SU-DHL-6 (cell line): ENCODE measurements around the gene IFIT2.

Experiments
- H2AFZ ChIP-seq: fragments of 200-600 bp; sonication (generic); 2 replicates; pipeline ENCODE4 v1.6.1; 2014; ENCODE audit warnings: low read depth, mild to moderate bottlenecking, moderate library complexity, mixed read lengths, antibody characterized with exemption, low read length; ENCODE audit not compliant: severe bottlenecking
- H3F3A ChIP-seq: fragments of 200-600 bp; shearing (Covaris generic); 2 replicates; pipeline ENCODE4 v1.6.0; 2016; ENCODE audit warnings: antibody characterized with exemption, mild to moderate bottlenecking; ENCODE audit not compliant: insufficient read depth
- H3K27ac ChIP-seq: fragments of 200-600 bp; sonication (generic); 2 replicates; pipeline ENCODE4 v1.5.1; 2016; ENCODE audit warnings: low read depth, mild to moderate bottlenecking, low read length, moderate library complexity, mixed read lengths
- H3K27me3 ChIP-seq: fragments of 200-600 bp; sonication (generic), shearing (Covaris generic); 2 replicates; pipeline ENCODE4 v1.6.0; 2014; ENCODE audit warnings: mild to moderate bottlenecking, low read length
- H3K36me3 ChIP-seq: fragments of 200-600 bp; sonication (generic); 2 replicates; pipeline ENCODE4 v1.6.1; 2014; ENCODE audit warnings: mild to moderate bottlenecking, low read length, mixed read lengths
- H3K4me2 ChIP-seq: fragments of 300-600, 200-600 bp; shearing (Covaris generic), sonication (generic); 2 replicates; pipeline ENCODE4 v1.6.0; 2014; ENCODE audit warnings: low read length, low read depth, mild to moderate bottlenecking; ENCODE audit not compliant: poor library complexity, severe bottlenecking
- H3K4me3 ChIP-seq: fragments of 200-600 bp; sonication (generic); 2 replicates; pipeline ENCODE4 v1.5.1; 2014; ENCODE audit warnings: antibody characterized with exemption, low read length, mild to moderate bottlenecking, mixed read lengths; ENCODE audit not compliant: insufficient read depth, poor library complexity, severe bottlenecking
- H3K79me2 ChIP-seq: fragments of 200-600 bp; sonication (generic); 2 replicates; pipeline ENCODE4 v1.6.1; 2014; ENCODE audit warnings: mild to moderate bottlenecking, low read length, moderate library complexity; ENCODE audit not compliant: insufficient read depth
- H3K9ac ChIP-seq: fragments of 200-600 bp; sonication (generic); 2 replicates; pipeline ENCODE4 v1.7.0; 2014; ENCODE audit warnings: mild to moderate bottlenecking, low read length
- H3K9me2 ChIP-seq: fragments of 200-600 bp; sonication (generic); replicated peaks from 2 replicates; pipeline ENCODE4 v1.6.1; 2014; ENCODE audit warnings: low read length; ENCODE audit not compliant: insufficient read depth
- H3K9me3 ChIP-seq: fragments of 200-600 bp; sonication (generic); 2 replicates; pipeline ENCODE4 v1.6.1; 2014; ENCODE audit warnings: low read length, mixed read lengths; ENCODE audit not compliant: insufficient read depth
- H4K20me1 ChIP-seq: fragments of 200-600 bp; sonication (generic); 2 replicates; pipeline ENCODE4 v1.6.1; 2014; ENCODE audit warnings: low read depth, mild to moderate bottlenecking, antibody characterized with exemption, low read length, moderate library complexity, mixed read lengths
- EZH2phosphoT487 ChIP-seq: fragments of 200-600 bp; sonication (generic), shearing (Covaris generic); conservative IDR thresholded peaks from 2 replicates; pipeline ENCODE4 v1.6.1; 2018; ENCODE audit warnings: mild to moderate bottlenecking, antibody characterized with exemption, low read length, moderate library complexity, mixed read lengths
- TF ChIP-seq, protein P1 (sequence below): fragments of 200-600 bp; sonication (generic); IDR thresholded peaks from one replicate; pipeline ENCODE4 v1.5.1; 2017; ENCODE audit warnings: antibody characterized with exemption, mild to moderate bottlenecking, low read length, moderate library complexity; ENCODE audit not compliant: insufficient read depth, poor library complexity, severe bottlenecking

IFIT2 gene

DNA sequence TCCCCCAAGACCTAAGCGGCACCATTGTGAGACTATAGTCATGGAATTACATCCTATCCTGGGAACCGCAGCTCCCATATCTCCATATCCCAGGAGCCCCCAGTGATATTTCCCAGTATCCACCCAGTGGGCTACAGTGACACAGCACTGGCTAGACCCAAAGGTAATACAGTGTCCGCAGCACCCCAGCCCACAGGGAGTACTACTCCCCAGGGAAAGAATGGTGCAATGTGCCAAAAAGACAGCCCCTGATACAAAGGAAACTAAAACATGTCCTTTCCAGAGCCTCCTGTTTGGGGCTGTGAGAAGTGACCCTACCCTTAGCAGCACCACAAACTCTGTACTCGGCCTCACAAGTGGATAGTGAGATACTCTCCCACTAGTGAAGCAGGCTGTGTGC, 4.5 kb upstream of the IFIT2 start:
- Histone ChIP-seq H3K79me2 (no peaks in the 10 kb centered on the region), H3K27me3 (no peaks in the 10 kb centered on the region), H3K4me2 (no peak overlapping the region), H3F3A (0 out of 2 replicates have a peak, but pooled peaks cover 1% of the 10 kb centered on the region), H2AFZ (no peak overlapping the region), H3K36me3 (no peaks in the 10 kb centered on the region), H3K4me3 (no peak overlapping the region), H4K20me1 (no peaks in the 10 kb centered on the region), H3K27ac (no peak overlapping the region), H3K9me3 (no peaks in the 10 kb centered on the region), H3K9ac (no peak overlapping the region), H3K9me2 (no peaks in the 10 kb centered on the region)
- TF ChIP-seq EZH2phosphoT487 = no peak
- TF ChIP-seq, protein P1, sequence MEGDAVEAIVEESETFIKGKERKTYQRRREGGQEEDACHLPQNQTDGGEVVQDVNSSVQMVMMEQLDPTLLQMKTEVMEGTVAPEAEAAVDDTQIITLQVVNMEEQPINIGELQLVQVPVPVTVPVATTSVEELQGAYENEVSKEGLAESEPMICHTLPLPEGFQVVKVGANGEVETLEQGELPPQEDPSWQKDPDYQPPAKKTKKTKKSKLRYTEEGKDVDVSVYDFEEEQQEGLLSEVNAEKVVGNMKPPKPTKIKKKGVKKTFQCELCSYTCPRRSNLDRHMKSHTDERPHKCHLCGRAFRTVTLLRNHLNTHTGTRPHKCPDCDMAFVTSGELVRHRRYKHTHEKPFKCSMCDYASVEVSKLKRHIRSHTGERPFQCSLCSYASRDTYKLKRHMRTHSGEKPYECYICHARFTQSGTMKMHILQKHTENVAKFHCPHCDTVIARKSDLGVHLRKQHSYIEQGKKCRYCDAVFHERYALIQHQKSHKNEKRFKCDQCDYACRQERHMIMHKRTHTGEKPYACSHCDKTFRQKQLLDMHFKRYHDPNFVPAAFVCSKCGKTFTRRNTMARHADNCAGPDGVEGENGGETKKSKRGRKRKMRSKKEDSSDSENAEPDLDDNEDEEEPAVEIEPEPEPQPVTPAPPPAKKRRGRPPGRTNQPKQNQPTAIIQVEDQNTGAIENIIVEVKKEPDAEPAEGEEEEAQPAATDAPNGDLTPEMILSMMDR = no peak

DNA sequence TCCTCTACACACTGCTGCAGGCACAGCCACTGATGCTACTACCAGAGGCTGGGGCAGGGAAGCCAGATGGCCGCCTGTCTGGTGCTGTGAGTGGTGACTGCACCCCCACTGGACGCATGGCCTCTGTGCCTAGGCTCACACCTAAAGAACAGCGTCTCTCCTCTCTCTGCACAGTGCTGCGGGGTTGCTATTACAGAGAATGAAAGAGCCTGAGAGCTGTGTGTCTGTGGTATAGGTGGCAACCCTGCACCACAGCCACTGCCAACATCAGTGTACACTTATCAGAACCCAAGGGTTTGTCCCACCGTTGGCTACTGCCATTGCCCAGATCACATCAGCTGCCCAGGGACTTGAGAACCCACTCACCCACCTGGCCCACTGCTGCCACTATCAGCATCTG, 4.1 kb upstream of the IFIT2 start:
- Histone ChIP-seq H3K9me2 (no peaks in the 10 kb centered on the region), H3K4me3 (no peak overlapping the region), H3K9ac (no peak overlapping the region), H4K20me1 (no peaks in the 10 kb centered on the region), H3K9me3 (no peaks in the 10 kb centered on the region), H3K27ac (no peak overlapping the region), H3K36me3 (no peaks in the 10 kb centered on the region), H3K79me2 (no peaks in the 10 kb centered on the region), H3K4me2 (no peak overlapping the region), H2AFZ (no peak overlapping the region), H3F3A (0 out of 2 replicates have a peak, but pooled peaks cover 3% of the 10 kb centered on the region), H3K27me3 (no peaks in the 10 kb centered on the region)
- TF ChIP-seq, protein P1 = no peak
- TF ChIP-seq EZH2phosphoT487 = no peak

DNA sequence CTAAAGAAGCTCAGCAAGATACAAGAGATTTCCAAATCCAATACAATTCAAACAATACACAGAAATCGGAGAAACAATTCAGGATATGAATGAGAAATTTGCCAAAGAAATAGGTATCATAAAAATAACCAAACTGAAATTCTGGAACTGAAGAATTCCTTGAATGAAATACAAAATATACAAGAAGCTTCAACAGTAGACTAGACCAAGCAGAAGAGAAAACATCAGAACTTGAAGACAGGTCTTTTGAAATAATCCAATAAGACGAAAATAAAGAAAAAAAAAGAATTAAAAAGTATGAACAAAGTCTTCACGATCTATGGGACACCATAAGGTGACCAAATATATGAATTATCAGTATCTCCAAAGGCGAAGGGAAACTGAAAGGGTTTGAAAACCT, 2.8 kb upstream of the IFIT2 start:
- Histone ChIP-seq H3K4me3 (no peak overlapping the region), H3K9ac (no peak overlapping the region)

More for the DNA sequence above, 2.8 kb upstream of the IFIT2 start:
- no peaks in the 10 kb centered on the region for H3K36me3 ChIP-seq
- no peaks in the 10 kb centered on the region for H4K20me1 ChIP-seq
- TF ChIP-seq, protein P1 = no peak
- no peak for TF ChIP-seq EZH2phosphoT487
- no peak overlapping the region for H2AFZ ChIP-seq
- no peak overlapping the region for H3K27ac ChIP-seq
- H3F3A ChIP-seq = 0 out of 2 replicates have a peak, but pooled peaks cover 3% of the 10 kb centered on the region
- no peaks in the 10 kb centered on the region for H3K79me2 ChIP-seq
- H3K9me3 ChIP-seq = no peaks in the 10 kb centered on the region
- no peak overlapping the region for H3K4me2 ChIP-seq
- H3K9me2 ChIP-seq = no peaks in the 10 kb centered on the region
- no peaks in the 10 kb centered on the region for H3K27me3 ChIP-seq
